Fibroblast of the aortic adventitia (primary cell): ENCODE results near the gene CHST6. TPM values are rescaled to one million over a fixed set of nuclear protein-coding genes. Genes with fewer than 3 reads are reported as not detected.
"Not testable (repeated sequence)": the region's sequence is repeated elsewhere in the genome, so short reads cannot be mapped to it uniquely, and the experiment has no call there.

Experiments used
- DNase-seq: peaks from one replicate; pipeline ENCODE4 v3.0.0-alpha.2; 2010; ENCODE audit warnings: low read depth
- H3K4me3 ChIP-seq: 2 replicates; pipeline ENCODE4 v1.5.1; 2011; ENCODE audit warnings: low read depth, mild to moderate bottlenecking, control low read depth, low read length, moderate library complexity
- total RNA-seq: library from RNA; depleted of rRNA; stranded (reverse); fragments of >200 nt; gene quantifications from 2 replicates; pipeline ENCODE4 v1.2.3, GENCODE V29; 2012; ENCODE audit warnings: low replicate concordance
- TF ChIP-seq, protein P1 (sequence below): IDR thresholded peaks from 2 replicates; pipeline ENCODE4 v1.5.1; 2011; ENCODE audit warnings: mild to moderate bottlenecking, low read length, control low read depth, inconsistent platforms; ENCODE audit not compliant: insufficient read depth

The CHST6 gene
- total RNA-seq, 1 donor, result 0.27 TPM

DNA sequence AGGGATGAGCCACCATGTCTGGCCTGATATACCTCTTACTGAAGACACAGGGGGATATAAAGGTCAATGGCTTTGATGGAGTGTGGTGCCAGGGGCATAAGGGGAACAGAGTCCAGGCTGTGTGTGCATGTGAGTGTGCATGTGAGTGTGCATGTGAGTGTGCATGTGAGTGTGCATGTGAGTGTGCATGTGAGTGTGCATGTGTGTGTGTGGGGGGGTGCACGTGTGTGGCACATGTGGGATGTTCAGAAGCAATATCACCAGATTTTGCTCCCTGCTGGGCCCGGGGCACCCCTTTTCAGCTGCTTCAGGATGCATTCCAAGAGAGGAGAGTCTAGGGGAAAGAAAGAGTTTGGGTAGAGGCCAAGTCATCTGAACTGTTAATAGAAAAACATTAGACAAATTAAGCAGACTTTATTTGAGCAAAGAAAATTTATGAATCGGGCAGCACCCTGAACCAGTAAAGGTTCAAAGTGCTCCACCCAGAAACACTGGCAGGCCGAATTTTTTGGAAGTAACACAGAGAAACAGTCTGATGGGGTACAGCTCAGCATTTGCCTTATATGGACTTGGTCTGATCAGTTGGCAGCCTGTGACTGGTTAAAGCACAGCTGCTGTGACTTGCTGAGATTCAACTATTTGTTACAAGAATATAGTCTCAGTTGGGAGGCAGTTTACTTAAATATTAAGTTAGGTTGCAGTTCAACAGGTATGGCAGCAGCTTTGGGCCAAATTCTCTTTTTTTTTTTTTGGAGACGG lies 31.0 kb upstream of the CHST6 start:
- TF ChIP-seq, protein P1, sequence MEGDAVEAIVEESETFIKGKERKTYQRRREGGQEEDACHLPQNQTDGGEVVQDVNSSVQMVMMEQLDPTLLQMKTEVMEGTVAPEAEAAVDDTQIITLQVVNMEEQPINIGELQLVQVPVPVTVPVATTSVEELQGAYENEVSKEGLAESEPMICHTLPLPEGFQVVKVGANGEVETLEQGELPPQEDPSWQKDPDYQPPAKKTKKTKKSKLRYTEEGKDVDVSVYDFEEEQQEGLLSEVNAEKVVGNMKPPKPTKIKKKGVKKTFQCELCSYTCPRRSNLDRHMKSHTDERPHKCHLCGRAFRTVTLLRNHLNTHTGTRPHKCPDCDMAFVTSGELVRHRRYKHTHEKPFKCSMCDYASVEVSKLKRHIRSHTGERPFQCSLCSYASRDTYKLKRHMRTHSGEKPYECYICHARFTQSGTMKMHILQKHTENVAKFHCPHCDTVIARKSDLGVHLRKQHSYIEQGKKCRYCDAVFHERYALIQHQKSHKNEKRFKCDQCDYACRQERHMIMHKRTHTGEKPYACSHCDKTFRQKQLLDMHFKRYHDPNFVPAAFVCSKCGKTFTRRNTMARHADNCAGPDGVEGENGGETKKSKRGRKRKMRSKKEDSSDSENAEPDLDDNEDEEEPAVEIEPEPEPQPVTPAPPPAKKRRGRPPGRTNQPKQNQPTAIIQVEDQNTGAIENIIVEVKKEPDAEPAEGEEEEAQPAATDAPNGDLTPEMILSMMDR, result no peak
- no peak overlapping the region for H3K4me3 ChIP-seq
- no peak for DNase-seq

DNA sequence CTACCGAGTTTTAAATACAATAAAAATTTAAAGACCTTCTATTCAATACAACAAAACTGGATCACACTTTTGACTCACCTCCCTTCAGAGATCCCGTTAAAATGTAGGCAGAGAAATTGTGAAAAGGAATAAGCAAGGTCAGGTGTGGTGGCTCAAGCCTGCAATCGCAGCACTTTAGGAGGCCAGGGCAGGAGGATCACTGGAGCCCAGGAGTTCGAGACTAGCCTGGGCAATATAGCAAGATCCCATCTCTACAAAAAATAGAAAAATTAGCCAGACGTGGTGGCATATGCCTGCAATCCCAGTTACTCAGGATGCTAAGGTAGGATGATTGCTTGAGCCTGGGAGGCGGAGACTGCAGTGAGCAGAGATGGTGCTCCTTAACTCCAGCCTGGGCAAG lies 23.9 kb upstream of the CHST6 start:
- no peak for DNase-seq
- no peak overlapping the region for H3K4me3 ChIP-seq
- TF ChIP-seq, protein P1, result no peak

DNA sequence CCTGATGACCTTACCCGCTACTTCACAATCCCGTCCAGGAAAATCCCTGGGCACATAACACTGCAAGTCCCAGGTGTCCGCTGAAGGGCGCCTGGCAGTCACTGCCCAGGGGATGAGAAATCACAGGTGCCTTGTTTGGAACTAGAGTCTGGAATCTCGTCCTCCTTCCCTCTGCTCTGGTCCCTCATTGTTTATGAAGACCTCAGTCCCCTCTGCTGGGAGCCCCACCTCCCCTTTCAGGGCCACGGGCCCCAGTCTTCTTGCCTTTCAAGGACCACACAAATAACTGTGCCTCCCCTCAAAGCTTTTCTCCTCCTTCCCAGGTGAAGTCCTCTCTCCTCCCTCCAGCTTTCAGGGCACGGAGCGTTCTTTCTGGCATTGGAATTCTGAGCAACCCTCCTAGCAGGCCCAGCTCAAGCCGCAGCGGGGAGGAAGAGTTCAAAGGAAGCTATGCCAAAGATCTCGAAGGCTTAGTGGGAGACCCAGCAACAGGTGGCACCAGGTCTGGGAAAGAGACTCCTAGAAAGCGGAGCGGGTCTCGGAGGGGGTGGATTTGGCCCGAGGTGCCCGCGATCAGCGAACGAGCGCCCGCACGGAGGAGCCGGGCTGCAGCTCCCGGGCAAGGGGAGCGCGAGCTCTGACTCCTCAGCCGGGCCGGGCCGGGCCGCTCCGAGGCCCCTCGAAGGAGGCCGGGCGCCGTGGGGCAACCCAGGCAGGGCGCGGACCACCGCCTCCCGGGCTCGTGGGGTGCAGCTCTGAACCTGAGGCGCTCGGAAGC lies 21.1 kb upstream of the CHST6 start:
- DNase-seq, result not testable (repeated sequence)
- H3K4me3 ChIP-seq, result peak overlapping the region; percentile 82

DNA sequence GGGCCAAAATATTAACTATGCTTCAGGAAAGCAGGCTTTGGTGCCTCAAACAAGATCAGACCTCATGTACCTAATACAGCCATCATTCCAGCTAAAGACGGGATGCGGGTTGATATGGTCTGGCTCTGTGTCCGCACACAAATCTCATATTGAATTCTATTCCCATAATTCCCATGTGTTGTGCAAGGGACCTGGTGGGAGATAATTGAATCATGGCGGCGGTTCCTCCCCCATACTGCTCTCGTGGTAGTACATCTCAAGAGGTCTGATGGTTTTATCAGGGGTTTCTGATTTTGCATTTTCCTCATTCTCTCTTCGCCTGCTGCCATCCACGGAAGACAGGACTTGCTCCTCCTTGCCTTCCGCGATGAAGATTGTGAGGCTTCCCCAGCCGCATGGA lies 19.1 kb upstream of the CHST6 start:
- TF ChIP-seq, protein P1, result no peak
- H3K4me3 ChIP-seq, result no peak overlapping the region
- DNase-seq, result no peak

DNA sequence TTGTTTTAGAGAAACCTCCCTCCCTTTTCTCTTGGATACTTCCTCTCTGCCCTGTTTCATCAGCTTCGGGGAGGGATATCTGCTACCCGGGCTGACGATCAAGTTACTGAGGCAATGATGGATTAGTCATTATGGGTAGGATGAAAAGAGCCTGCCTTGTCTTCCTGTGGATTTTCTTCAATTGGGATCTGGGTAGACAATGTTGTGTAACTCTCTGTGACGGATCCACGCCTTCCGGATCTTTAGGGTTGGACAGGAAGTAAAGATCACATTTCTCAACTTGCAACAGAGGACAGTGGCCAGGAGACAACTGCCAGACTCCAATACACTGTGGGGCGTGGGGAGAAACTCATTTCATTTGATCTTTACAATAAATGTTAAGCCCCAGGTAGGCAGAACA lies 11.3 kb upstream of the CHST6 start:
- peak; percentile 92 for DNase-seq
- TF ChIP-seq, protein P1, result no peak
- H3K4me3 ChIP-seq, result no peak overlapping the region

DNA sequence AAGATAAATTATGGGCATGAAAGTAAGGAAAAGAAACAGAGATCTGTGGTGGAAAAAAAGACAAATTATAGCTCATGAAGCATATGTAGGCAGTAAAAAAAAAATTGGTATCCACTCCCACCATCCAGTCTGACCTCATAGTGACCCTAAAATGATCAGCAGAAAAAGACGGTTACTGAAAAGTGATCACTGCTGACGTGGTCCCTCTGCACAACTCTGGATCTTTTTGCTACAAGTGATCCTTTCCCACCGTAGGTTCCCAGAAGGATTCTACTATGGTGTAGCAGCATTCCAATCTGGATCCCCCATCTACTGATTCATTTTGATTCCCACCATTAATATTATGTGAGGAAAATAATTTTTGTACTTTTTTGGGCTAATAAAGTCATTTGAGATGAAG lies 10.9 kb upstream of the CHST6 start:
- TF ChIP-seq, protein P1, result no peak
- DNase-seq, result no peak
- no peak overlapping the region for H3K4me3 ChIP-seq

DNA sequence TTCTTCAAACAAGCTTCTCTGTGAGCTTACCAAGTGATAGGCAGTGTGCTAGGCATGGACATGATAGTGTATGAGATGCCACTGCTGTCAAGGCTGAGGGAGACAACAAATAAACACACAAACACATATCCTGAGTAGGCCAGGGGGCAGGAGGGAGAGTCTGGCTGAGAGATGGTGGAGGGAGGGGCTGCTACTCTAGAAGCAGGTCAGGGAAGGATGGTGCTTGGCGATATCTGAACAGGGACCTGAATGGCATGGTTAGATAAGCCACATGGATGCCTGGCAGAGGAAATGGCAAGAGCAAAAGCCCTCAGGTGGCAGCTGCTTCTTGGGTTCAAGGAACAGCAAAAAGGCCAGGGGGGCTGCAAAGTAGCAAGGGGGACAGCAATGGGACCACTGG lies 8.6 kb upstream of the CHST6 start:
- TF ChIP-seq, protein P1, result no peak
- H3K4me3 ChIP-seq, result no peak overlapping the region
- DNase-seq, result no peak
